ACC112 (cell line): ENCODE data around the gene EFHD1.
"Not testable (repeated sequence)": the region's sequence is repeated elsewhere in the genome, so short reads cannot be mapped to it uniquely, and the experiment has no call there.

ENCODE experiments used
- H2AFZ ChIP-seq: fragments of 200-600 bp; sonication (generic); one replicate; pipeline ENCODE4 v1.6.0; 2017; ENCODE audit warnings: antibody characterized with exemption, low read length; ENCODE audit not compliant: unreplicated experiment
- H3K27ac ChIP-seq: fragments of 200-600 bp; sonication (generic); 2 replicates; pipeline ENCODE4 v1.5.1; 2014; ENCODE audit warnings: low read depth, mild to moderate bottlenecking, antibody characterized with exemption, low read length, moderate library complexity
- H3K27me3 ChIP-seq: fragments of 200-600 bp; sonication (generic); 2 replicates; pipeline ENCODE4 v1.6.1; 2014; ENCODE audit warnings: mild to moderate bottlenecking, antibody characterized with exemption, low read length, moderate library complexity, mixed read lengths; ENCODE audit not compliant: insufficient read depth
- H3K36me3 ChIP-seq: fragments of 200-600 bp; sonication (generic); 2 replicates; pipeline ENCODE4 v1.6.1; 2016; ENCODE audit warnings: mild to moderate bottlenecking, antibody characterized with exemption, low read length, moderate library complexity, mixed read lengths; ENCODE audit not compliant: insufficient read depth
- H3K4me1 ChIP-seq: fragments of 200-600 bp; sonication (generic); one replicate; pipeline ENCODE4 v1.6.1; 2016; ENCODE audit warnings: low read length, mixed read lengths; ENCODE audit not compliant: insufficient read depth, unreplicated experiment, control insufficient read depth
- H3K4me3 ChIP-seq: fragments of 200-600 bp; sonication (generic); 2 replicates; pipeline ENCODE4 v1.5.1; 2014; ENCODE audit warnings: mild to moderate bottlenecking, low read depth, low read length
- H3K79me2 ChIP-seq: fragments of 200-600 bp; sonication (generic); one replicate; pipeline ENCODE4 v1.6.0; 2016; ENCODE audit warnings: low read length; ENCODE audit not compliant: control insufficient read depth, unreplicated experiment, insufficient read depth

The EFHD1 gene

DNA sequence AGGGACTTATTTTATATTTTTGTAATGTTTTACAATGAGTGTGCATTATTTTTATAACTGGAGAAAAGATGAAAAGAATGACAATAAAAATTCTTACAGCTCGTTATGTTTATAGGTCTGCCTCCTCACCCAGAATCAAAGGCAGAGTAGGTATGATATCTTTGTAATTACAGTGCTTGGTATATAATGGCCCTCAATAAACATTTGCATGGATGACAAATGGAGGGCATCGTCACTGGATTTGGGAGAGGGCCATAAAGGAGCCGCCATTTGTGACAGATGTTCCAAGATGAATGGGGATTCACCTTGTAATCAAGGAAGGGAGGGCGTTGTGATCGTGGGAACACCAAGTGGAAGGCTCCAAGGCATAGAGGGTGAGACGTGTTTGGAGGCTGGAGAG, 41.1 kb downstream of the EFHD1 start:
- no peaks in the 10 kb centered on the region for H3K4me1 ChIP-seq
- no peak overlapping the region for H3K4me3 ChIP-seq
- H3K36me3 ChIP-seq = no peaks in the 10 kb centered on the region
- H2AFZ ChIP-seq = no peak overlapping the region
- H3K79me2 ChIP-seq = no peaks in the 10 kb centered on the region
- H3K27ac ChIP-seq = no peak overlapping the region
- H3K27me3 ChIP-seq = no peaks in the 10 kb centered on the region

DNA sequence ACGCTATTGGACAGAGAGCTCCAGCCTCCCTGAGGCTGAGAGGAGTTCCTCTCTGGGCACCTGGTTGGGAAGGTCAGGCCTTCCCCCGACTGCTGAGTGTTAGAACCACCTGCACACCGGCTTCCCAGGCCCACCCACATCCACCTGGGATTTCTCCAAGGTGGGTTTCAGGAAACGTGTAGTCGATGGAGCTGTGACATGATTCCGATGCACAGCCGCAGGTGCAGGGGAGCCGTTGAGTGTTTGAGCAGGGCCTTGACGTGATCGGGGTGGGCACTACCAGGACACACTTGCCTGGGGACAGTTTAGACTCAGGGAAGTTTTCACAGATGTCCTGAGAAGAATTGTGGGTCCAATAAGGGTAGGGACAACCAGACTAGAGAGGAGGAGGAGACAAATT, 42.0 kb downstream of the EFHD1 start:
- H3K36me3 ChIP-seq = no peaks in the 10 kb centered on the region
- H3K4me1 ChIP-seq = no peaks in the 10 kb centered on the region
- no peak overlapping the region for H2AFZ ChIP-seq
- no peaks in the 10 kb centered on the region for H3K79me2 ChIP-seq
- H3K4me3 ChIP-seq = no peak overlapping the region
- no peaks in the 10 kb centered on the region for H3K27me3 ChIP-seq
- H3K27ac ChIP-seq = no peak overlapping the region

DNA sequence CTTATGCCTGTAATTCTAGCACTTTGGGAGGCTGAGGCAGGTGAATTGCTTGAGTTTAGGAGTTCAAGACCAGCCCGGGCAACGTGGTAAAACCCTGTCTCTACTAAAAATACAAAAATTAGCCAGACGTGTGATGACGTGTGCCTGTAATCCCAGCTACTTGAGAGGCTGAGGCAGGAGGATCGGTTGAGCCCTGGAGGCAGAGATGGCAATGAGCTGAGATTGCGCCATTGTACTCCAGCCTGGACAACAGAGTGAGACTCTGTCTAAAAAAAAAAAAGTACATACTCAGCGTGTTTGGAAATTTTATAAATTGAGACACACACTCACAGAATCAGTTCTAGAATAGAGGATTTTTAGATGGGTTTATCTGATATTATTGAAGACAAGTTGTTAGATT, 46.6 kb downstream of the EFHD1 start:
- Histone ChIP-seq H3K36me3 (no peaks in the 10 kb centered on the region), H3K27ac (no peak overlapping the region), H2AFZ (no peak overlapping the region), H3K4me3 (no peak overlapping the region), H3K27me3 (peaks cover 31% of the 10 kb centered on the region), H3K4me1 (no peaks in the 10 kb centered on the region), H3K79me2 (no peaks in the 10 kb centered on the region)

DNA sequence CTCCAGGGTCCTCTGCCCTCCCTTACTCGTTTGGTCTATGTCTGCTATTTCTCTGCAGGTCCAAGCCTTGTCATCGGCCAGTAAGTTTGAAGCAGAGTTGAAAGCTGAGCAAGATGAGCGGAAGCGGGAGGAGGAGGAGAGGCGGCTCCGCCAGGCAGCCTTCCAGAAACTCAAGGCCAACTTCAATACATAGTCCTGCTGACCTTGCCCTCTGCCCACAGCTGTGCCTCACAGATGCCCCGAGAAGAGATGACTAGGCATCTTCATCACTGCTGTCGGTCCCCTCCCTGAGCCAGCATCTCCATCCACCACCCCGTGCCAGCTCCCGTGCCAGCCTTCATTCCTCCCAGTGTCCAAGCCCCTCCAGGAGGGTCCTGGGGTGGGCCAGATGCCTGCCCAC, 48.1 kb downstream of the EFHD1 start:
- Histone ChIP-seq H3K79me2 (no peaks in the 10 kb centered on the region), H2AFZ (no peak overlapping the region), H3K27ac (no peak overlapping the region), H3K27me3 (peaks cover 31% of the 10 kb centered on the region), H3K4me3 (no peak overlapping the region), H3K4me1 (no peaks in the 10 kb centered on the region), H3K36me3 (no peaks in the 10 kb centered on the region)

DNA sequence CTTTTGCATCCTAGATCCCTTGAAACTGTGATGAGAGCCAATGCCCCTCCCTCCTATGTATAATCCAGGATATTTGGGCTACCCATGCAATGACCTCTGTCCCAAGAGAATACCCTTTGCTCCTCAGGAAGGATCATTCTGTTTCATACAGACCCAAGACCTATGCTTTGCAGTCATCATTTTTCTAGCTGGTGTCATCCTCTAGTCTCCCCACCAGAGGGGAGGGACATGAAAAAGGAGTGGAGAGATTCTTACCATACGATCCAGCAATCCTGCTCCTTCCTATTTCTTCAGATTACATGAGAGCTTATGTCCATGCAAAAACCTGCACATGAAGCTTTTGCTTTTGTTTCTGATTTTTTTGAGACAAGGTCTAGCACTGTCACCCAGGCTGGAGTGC, 50.0 kb downstream of the EFHD1 start:
- peaks cover 31% of the 10 kb centered on the region for H3K27me3 ChIP-seq
- no peaks in the 10 kb centered on the region for H3K4me1 ChIP-seq
- H3K27ac ChIP-seq = no peak overlapping the region
- H2AFZ ChIP-seq = no peak overlapping the region
- H3K4me3 ChIP-seq = no peak overlapping the region
- no peaks in the 10 kb centered on the region for H3K36me3 ChIP-seq
- H3K79me2 ChIP-seq = no peaks in the 10 kb centered on the region

DNA sequence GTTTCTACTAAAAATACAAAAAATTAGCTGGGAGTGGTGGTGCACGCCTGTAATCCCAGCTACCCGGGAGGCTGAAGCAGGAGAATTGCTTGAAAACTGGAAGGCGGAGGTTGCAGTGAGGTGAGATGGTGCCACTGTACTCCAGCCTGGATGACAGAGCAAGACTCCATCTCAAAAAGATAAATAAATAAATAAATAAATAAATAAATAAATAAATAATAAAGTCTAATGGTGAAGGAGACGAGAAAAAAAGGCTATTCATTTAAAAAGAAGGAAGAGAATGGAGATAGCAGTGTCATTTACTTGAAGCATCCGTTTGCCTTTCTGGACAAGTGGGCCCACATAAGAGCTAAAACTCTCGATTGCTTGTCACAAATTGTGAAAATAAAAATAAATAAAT, 52.0 kb downstream of the EFHD1 start:
- H2AFZ ChIP-seq, H3K4me3 ChIP-seq, H3K4me1 ChIP-seq, H3K79me2 ChIP-seq, H3K36me3 ChIP-seq, H3K27ac ChIP-seq: not testable (repeated sequence)
- H3K27me3 ChIP-seq = peaks cover 31% of the 10 kb centered on the region

DNA sequence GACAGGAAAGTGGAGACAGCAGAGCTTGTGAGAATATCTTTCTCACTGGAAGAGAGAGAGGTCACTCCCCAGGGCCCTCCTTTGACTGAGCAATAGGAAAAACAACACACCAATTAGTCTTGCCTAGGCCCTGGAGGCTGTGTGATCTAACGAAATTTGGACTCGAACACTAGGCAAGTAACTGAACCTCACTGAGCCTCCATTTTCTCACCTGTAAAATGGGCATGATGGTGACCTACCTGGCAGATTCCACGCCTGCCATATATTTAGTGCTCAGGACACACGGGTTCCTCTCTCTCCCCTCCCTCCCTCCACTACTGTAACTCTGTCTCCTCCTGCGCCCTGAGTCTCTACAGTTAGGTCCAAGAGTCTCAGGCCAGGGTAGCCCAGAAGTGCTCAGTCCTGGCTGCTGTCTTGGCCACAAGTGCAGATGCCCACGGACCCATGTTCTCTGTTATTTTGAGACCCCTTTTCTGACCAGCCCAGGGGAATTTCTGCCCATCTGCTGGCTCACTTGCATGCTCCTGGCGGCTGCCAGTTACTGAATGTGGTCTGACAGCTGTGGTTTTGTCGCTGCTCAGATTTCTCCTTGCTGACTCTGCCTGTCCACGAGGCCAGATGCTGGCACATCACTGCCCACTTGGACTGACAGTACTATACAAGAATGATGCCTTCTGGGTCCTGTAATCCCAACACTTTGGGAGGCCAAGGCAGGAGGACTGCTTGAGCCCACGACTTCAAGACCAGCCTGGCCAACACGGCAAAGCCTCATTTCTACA, 54.2 kb downstream of the EFHD1 start:
- H3K36me3 ChIP-seq = no peaks in the 10 kb centered on the region
- H3K79me2 ChIP-seq = no peaks in the 10 kb centered on the region
- no peaks in the 10 kb centered on the region for H3K4me1 ChIP-seq
- H3K27ac ChIP-seq = no peak overlapping the region
- peaks cover 16% of the 10 kb centered on the region for H3K27me3 ChIP-seq
- H2AFZ ChIP-seq = no peak overlapping the region
- H3K4me3 ChIP-seq = no peak overlapping the region

DNA sequence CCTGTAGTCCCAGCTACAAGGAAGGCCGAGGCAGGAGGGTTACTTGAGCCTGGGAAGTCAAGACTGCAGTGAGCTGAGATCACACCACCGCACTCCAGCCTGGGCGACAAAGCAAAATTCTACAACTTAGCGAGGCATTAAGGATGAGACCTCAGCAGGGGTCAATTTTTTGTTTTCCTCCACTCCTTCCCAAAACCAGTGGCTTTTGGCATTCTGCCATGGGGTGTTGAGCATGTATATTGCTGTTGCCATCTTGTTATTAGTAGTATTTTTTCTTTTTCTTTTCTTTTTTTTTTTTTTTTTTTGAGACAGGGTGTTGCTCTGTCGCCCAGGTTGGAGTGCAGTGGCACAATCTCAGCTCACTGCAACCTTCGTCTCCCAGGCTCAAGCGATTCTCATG, 54.8 kb downstream of the EFHD1 start:
- Histone ChIP-seq H3K79me2 (no peaks in the 10 kb centered on the region), H3K27ac (no peak overlapping the region), H2AFZ (no peak overlapping the region), H3K36me3 (no peaks in the 10 kb centered on the region), H3K27me3 (peaks cover 12% of the 10 kb centered on the region), H3K4me3 (no peak overlapping the region), H3K4me1 (no peaks in the 10 kb centered on the region)

DNA sequence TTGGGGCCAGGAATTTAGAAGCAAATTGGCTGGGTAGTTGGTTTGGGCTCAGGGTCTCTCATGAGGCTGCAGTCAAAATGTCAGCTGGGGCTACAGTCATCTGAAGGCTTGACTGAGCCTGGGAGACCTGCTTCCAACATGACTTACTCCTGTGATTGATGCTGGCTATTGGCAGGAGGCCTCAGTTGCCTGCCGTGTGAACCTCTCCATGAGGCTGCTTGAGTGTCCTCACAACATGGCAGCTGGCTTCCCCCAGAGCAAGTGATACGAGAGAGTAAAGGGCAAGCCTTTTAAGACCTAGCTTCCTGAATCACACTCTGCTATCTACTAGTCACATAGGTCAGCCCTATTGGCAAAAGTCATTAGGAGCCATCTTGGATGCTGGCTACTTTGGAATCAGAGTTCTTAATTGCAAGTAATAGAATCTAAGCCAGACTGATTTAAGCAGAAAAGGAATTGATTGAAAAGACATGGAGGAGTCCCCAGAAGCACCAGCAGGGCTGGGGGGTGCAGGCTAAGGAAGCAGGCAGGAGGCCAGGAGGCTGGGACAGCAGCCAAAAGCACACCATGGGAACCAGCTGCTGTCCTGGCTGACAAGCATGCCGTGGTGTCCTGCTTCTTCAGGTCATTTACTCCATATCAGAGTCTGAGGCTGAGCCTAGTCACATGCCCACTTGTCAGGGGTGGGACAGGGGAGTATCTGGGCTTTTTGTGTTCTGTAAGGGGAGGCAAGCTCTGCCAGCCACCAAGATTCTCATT, 55.9 kb downstream of the EFHD1 start:
- no peaks in the 10 kb centered on the region for H3K36me3 ChIP-seq
- no peaks in the 10 kb centered on the region for H3K79me2 ChIP-seq
- no peaks in the 10 kb centered on the region for H3K4me1 ChIP-seq
- no peak overlapping the region for H3K4me3 ChIP-seq
- H2AFZ ChIP-seq = no peak overlapping the region
- H3K27me3 ChIP-seq = peaks cover 1% of the 10 kb centered on the region; the same call in 1 of the 2 replicates
- H3K27ac ChIP-seq = no peak overlapping the region

DNA sequence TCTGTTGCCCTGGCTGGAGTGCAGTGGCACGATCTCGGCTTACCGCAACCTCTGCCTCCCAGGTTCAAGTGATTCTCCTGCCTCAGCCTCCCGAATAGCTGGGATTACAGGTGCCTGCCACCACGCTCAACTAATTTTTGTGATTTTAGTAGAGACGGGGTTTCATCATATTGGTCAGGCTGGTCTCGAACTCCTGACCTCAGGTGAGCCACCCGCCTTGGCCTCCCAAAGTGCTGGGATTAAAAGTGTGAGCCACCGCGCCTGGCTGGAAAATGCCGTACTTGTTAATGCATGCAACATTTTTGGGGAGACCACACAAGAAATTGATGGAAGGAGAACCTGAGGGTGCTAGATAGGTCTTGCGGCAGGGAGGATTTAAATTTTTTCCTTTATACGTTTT, 57.7 kb downstream of the EFHD1 start:
- not testable (repeated sequence) for H3K79me2 ChIP-seq, H3K36me3 ChIP-seq, H3K4me1 ChIP-seq, H3K27ac ChIP-seq, H3K27me3 ChIP-seq, H3K4me3 ChIP-seq, H2AFZ ChIP-seq

DNA sequence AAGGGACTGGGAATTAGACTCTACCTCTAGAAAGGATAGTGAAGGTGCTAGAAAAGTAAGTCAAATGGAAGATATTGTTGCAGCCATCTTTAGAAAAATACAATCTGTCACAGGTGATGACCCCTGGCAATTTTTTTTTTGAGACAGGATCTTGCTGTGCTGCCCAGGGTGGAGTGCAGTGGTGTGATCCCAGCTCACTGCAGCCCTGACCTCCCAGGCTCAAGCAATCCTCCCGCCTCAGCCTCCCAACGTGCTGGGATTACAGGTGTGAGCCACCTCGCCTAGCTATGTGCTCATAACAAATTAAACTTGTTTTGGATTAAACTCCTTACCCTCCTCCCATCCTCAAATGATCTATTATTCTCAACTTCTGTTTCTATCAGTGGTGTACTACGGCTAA, 59.9 kb downstream of the EFHD1 start:
- Histone ChIP-seq H3K4me1 (peaks cover 5% of the 10 kb centered on the region), H3K79me2 (peaks cover 8% of the 10 kb centered on the region), H3K27me3 (no peaks in the 10 kb centered on the region), H3K27ac (no peak overlapping the region), H2AFZ (no peak overlapping the region), H3K36me3 (no peaks in the 10 kb centered on the region), H3K4me3 (no peak overlapping the region)
